Chondrocyte (in vitro differentiated cells): ENCODE results near the gene DCTN1. TPM values are rescaled to one million over a fixed set of nuclear protein-coding genes. Genes with fewer than 3 reads are reported as not detected.
"Not testable (repeated sequence)": the region's sequence is repeated elsewhere in the genome, so short reads cannot be mapped to it uniquely, and the experiment has no call there.

Experiments
- DNase-seq: peaks from one replicate; pipeline ENCODE4 v3.0.0; 2021; ENCODE audit warnings: mixed read lengths, low spot score
- H3K27ac Mint-ChIP-seq: one replicate; pipeline ENCODE4 v1.8.0; 2021; ENCODE audit warnings: mild to moderate bottlenecking, moderate library complexity, mixed read lengths; ENCODE audit not compliant: unreplicated experiment
- H3K27me3 Mint-ChIP-seq: 2 replicates; pipeline ENCODE4 v1.8.0; 2021; ENCODE audit warnings: low read depth, mixed read lengths
- H3K36me3 Mint-ChIP-seq: 2 replicates; pipeline ENCODE4 v1.8.0; 2021; ENCODE audit warnings: low read depth, mixed read lengths
- H3K4me1 Mint-ChIP-seq: 2 replicates; pipeline ENCODE4 v1.8.0; 2021; ENCODE audit warnings: low read depth, mild to moderate bottlenecking, mixed read lengths
- H3K4me3 Mint-ChIP-seq: one replicate; pipeline ENCODE4 v1.8.0; 2021; ENCODE audit warnings: mild to moderate bottlenecking, moderate library complexity, mixed read lengths; ENCODE audit not compliant: unreplicated experiment
- H3K9me3 Mint-ChIP-seq: 2 replicates; pipeline ENCODE4 v1.8.0; 2021; ENCODE audit warnings: low read depth, mixed read lengths
- CTCF ChIP-seq: fragments of 200-600 bp; sonication (generic); IDR thresholded peaks from 2 replicates; pipeline ENCODE4 v1.5.0; 2021; ENCODE audit warnings: antibody characterized with exemption, mild to moderate bottlenecking, moderate library complexity
- total RNA-seq: library from RNA; stranded (reverse); gene quantifications from 3 replicates; pipeline ENCODE4 v1.2.1, GENCODE V29; 2021

Gene DCTN1
- total RNA-seq, 1 donor from 2014 or later = 157 TPM

GRCh38 chr2:74347742-74348141, 32.4 kb downstream of the DCTN1 start:
- no peaks in the 10 kb centered on the region for H3K36me3 Mint-ChIP-seq
- H3K9me3 Mint-ChIP-seq = no peaks in the 10 kb centered on the region
- no peaks in the 10 kb centered on the region for H3K27me3 Mint-ChIP-seq
- no peak overlapping the region for H3K27ac Mint-ChIP-seq
- H3K4me3 Mint-ChIP-seq = no peak overlapping the region
- DNase-seq = no peak
- TF ChIP-seq CTCF = no peak
- H3K4me1 Mint-ChIP-seq = no peaks in the 10 kb centered on the region

GRCh38 chr2:74347303-74347702, 32.8 kb downstream of the DCTN1 start:
- Mint-ChIP-seq H3K27ac (no peak overlapping the region), H3K4me3 (no peak overlapping the region), H3K9me3 (no peaks in the 10 kb centered on the region), H3K36me3 (no peaks in the 10 kb centered on the region), H3K4me1 (no peaks in the 10 kb centered on the region), H3K27me3 (no peaks in the 10 kb centered on the region)
- TF ChIP-seq CTCF = no peak
- DNase-seq = no peak

- H3K36me3 Mint-ChIP-seq = no peaks in the 10 kb centered on the region
- no peak for TF ChIP-seq CTCF
- no peak overlapping the region for H3K27ac Mint-ChIP-seq
- no peak overlapping the region for H3K4me3 Mint-ChIP-seq
- DNase-seq = no peak
- H3K4me1 Mint-ChIP-seq = no peaks in the 10 kb centered on the region
- no peaks in the 10 kb centered on the region for H3K9me3 Mint-ChIP-seq
- no peaks in the 10 kb centered on the region for H3K27me3 Mint-ChIP-seq
Measured at GRCh38 chr2:74345272-74345943, 34.7 kb downstream of the DCTN1 start.

GRCh38 chr2:74343316-74343715, 36.8 kb downstream of the DCTN1 start, which contains the start of gene SLC4A5:
Gene SLC4A5 (minus strand): TSS chr2:74343416. CDS start chr2:74315023, 28,393 bp downstream.
- no peaks in the 10 kb centered on the region for H3K4me1 Mint-ChIP-seq
- H3K27ac Mint-ChIP-seq = no peak within 1 kb of the TSS
- TF ChIP-seq CTCF = no peak
- no peaks in the 10 kb centered on the region for H3K36me3 Mint-ChIP-seq
- DNase-seq = no peak
- H3K9me3 Mint-ChIP-seq = no peaks in the 10 kb centered on the region
- no peak within 1 kb of the TSS for H3K4me3 Mint-ChIP-seq
- H3K27me3 Mint-ChIP-seq = no peaks in the 10 kb centered on the region

GRCh38 chr2:74336227-74336626, 43.9 kb downstream of the DCTN1 start:
- DNase-seq, H3K27me3 Mint-ChIP-seq, H3K36me3 Mint-ChIP-seq, H3K27ac Mint-ChIP-seq, H3K4me3 Mint-ChIP-seq, H3K9me3 Mint-ChIP-seq, H3K4me1 Mint-ChIP-seq: not testable (repeated sequence)

- H3K4me1 Mint-ChIP-seq = no peaks in the 10 kb centered on the region
- H3K4me3 Mint-ChIP-seq = no peak overlapping the region
- peaks cover 1% of the 10 kb centered on the region for H3K36me3 Mint-ChIP-seq
- TF ChIP-seq CTCF = peak; percentile 93
- H3K27ac Mint-ChIP-seq = no peak overlapping the region
- no peaks in the 10 kb centered on the region for H3K27me3 Mint-ChIP-seq
- no peaks in the 10 kb centered on the region for H3K9me3 Mint-ChIP-seq
- no peak for DNase-seq
Measured at GRCh38 chr2:74334931-74335333, 45.2 kb downstream of the DCTN1 start.
